K562 (cell line): ENCODE results near the gene PLXDC1. TPM values are rescaled to one million over a fixed set of nuclear protein-coding genes. Genes with fewer than 3 reads are reported as not detected.

Experiments used
- ASH1L ChIP-seq: fragments of 450-650 bp; IDR thresholded peaks from 2 replicates; pipeline ENCODE4 v1.6.1; 2018; ENCODE audit warnings: borderline replicate concordance, mild to moderate bottlenecking, low read depth; ENCODE audit not compliant: partially characterized antibody
- ELF2 ChIP-seq: fragments of 250-450 bp; sonication (Bioruptor Pico); IDR thresholded peaks from 2 replicates; pipeline ENCODE4 v1.5.0; 2021; ENCODE audit warnings: mild to moderate bottlenecking
- HSF4 ChIP-seq: fragments of 250-450 bp; sonication (Bioruptor Pico); IDR thresholded peaks from 2 replicates; pipeline ENCODE4 v2.1.2; 2022; ENCODE audit warnings: mild to moderate bottlenecking, moderate library complexity, borderline replicate concordance
- ILK ChIP-seq: fragments of 450-650 bp; IDR thresholded peaks from 2 replicates; pipeline ENCODE4 v1.6.1; 2016; ENCODE audit warnings: missing genetic modification characterization, low read depth, mild to moderate bottlenecking, missing compliant biosample characterization, moderate library complexity, borderline replicate concordance
- PATZ1 ChIP-seq: fragments of 250-450 bp; sonication (Bioruptor Pico); IDR thresholded peaks from 2 replicates; pipeline ENCODE4 v1.5.0; 2020; ENCODE audit warnings: mild to moderate bottlenecking, borderline replicate concordance
- PTTG1 ChIP-seq: fragments of 450-650 bp; IDR thresholded peaks from 2 replicates; pipeline ENCODE4 v1.6.1; 2016; ENCODE audit warnings: low read depth, mild to moderate bottlenecking, missing genetic modification characterization, missing compliant biosample characterization
- RAD21 ChIP-seq, 2 experiments: fragments of 250-450 bp in 1 of 2; fragments of 450-650 bp in 1 of 2; sonication (Bioruptor Pico) in 1 of 2; formaldehyde crosslinking in 1 of 2; IDR thresholded peaks in 1 of 2; conservative IDR thresholded peaks in 1 of 2; 2 replicates each; pipeline versions ENCODE4 v1.4.0 to v1.8.0; 2020 to 2022; ENCODE audit warnings: mild to moderate bottlenecking in 2 of 2, moderate library complexity in 1 of 2
- SMAD4 ChIP-seq: fragments of 250-450 bp; sonication (Bioruptor Pico); conservative IDR thresholded peaks from 2 replicates; pipeline ENCODE4 v1.8.0; 2021; ENCODE audit warnings: inconsistent platforms, mild to moderate bottlenecking, moderate library complexity
- ZFP30 ChIP-seq: fragments of 250-450 bp; sonication (Bioruptor Pico); IDR thresholded peaks from 2 replicates; pipeline ENCODE4 v1.8.0; 2022; ENCODE audit warnings: moderate library complexity, mild to moderate bottlenecking, inconsistent platforms, borderline replicate concordance
- ZNF217 ChIP-seq: sonication (generic); formaldehyde crosslinking; IDR thresholded peaks from 2 replicates; pipeline ENCODE4 v1.8.0; 2022; ENCODE audit warnings: mild to moderate bottlenecking, missing genetic modification reagents
- polyA plus RNA-seq, 8 experiments: library from polyadenylated mRNA; depleted of rRNA in 4 of 8; stranded (reverse) in 5 of 8; unstranded in 3 of 8; fragments of >200 nt; fragmentation: Nextera tagmentation in 2 of 8; fragmentation: Illumina TruSeq in 1 of 8; extraction: Ambion mirVana in 2 of 8; extraction: Trizol in 1 of 8; gene quantifications; 2 replicates each; pipeline versions ENCODE4 v1.2.1 to v1.2.3, GENCODE V29; 2011 to 2014; ENCODE audit warnings: inconsistent platforms in 1 of 8, missing spikeins in 1 of 8
- total RNA-seq, 7 experiments: library from RNA; depleted of rRNA in 6 of 7; stranded (reverse); fragments of >200 nt in 6 of 7; fragmentation: Illumina TruSeq in 2 of 7; extraction: Trizol in 2 of 7; gene quantifications; 2 replicates each; pipeline versions ENCODE4 v1.2.1 to v1.2.3, GENCODE V29; 2011 to 2021; ENCODE audit warnings: low replicate concordance in 1 of 7
- TF ChIP-seq, protein P1 (sequence below), 2 experiments: fragments of 450-650 bp; formaldehyde crosslinking in 1 of 2; IDR thresholded peaks; 2 replicates each; pipeline versions ENCODE4 v1.4.0 to v1.6.1; 2014 to 2020; ENCODE audit warnings: mild to moderate bottlenecking in 2 of 2, borderline replicate concordance in 1 of 2, low read depth in 1 of 2
- TF ChIP-seq, protein P2 (sequence below), 3 experiments: IDR thresholded peaks in 2 of 3; conservative IDR thresholded peaks in 1 of 3; 2 replicates each; pipeline ENCODE4 v1.5.1; 2011 to 2012; ENCODE audit warnings: low read length in 3 of 3, mild to moderate bottlenecking in 3 of 3, control low read depth in 2 of 3, improper control_type of control experiment in 1 of 3, inconsistent platforms in 1 of 3, low read depth in 1 of 3, mixed read lengths in 1 of 3, moderate library complexity in 1 of 3; ENCODE audit not compliant: insufficient read depth in 2 of 3
- TF ChIP-seq, protein P3 (sequence below), 3 experiments: fragments of 200-800 bp in 1 of 3; sonication (Bioruptor generic) in 1 of 3; sonication (generic) in 1 of 3; formaldehyde crosslinking in 1 of 3; IDR thresholded peaks; 2 replicates each; pipeline versions ENCODE4 v1.6.1 to v1.8.0; 2016 to 2022; ENCODE audit warnings: mild to moderate bottlenecking in 2 of 3, missing compliant biosample characterization in 2 of 3, missing genetic modification characterization in 2 of 3, missing genetic modification reagents in 1 of 3

The PLXDC1 gene
- total and polyA plus RNA-seq, 9 of the 15 experiments (the other 6 are each of a cell fraction or from before 2014, with no cell fraction given) = not detected

DNA sequence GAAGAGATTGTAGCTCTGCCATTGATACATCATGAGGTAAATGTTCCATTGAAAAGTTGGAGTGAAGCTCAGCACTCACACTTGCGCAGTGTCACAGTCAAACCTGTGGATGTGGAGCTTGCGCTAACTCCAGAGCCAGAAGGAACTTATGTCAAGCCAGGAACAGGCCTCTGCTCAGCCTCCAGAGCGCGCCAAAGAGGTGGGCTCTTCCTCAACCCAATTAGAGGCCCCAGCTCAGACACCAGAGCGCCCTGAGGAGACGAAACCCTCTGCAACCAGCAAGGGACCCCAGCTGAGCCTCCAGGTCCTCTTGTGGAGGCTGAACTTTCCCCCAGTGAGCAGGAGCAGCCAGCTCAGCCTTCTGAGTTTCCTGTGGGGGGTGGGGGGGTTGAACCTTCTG lies 122.7 kb downstream of the PLXDC1 start (continued):
- TF ChIP-seq, protein P1, sequence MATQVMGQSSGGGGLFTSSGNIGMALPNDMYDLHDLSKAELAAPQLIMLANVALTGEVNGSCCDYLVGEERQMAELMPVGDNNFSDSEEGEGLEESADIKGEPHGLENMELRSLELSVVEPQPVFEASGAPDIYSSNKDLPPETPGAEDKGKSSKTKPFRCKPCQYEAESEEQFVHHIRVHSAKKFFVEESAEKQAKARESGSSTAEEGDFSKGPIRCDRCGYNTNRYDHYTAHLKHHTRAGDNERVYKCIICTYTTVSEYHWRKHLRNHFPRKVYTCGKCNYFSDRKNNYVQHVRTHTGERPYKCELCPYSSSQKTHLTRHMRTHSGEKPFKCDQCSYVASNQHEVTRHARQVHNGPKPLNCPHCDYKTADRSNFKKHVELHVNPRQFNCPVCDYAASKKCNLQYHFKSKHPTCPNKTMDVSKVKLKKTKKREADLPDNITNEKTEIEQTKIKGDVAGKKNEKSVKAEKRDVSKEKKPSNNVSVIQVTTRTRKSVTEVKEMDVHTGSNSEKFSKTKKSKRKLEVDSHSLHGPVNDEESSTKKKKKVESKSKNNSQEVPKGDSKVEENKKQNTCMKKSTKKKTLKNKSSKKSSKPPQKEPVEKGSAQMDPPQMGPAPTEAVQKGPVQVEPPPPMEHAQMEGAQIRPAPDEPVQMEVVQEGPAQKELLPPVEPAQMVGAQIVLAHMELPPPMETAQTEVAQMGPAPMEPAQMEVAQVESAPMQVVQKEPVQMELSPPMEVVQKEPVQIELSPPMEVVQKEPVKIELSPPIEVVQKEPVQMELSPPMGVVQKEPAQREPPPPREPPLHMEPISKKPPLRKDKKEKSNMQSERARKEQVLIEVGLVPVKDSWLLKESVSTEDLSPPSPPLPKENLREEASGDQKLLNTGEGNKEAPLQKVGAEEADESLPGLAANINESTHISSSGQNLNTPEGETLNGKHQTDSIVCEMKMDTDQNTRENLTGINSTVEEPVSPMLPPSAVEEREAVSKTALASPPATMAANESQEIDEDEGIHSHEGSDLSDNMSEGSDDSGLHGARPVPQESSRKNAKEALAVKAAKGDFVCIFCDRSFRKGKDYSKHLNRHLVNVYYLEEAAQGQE (IDR thresholded peaks at IDR 0.05; ENCODE audit: borderline replicate concordance) = peak; percentile 7; the same call in 1 of the 2 replicates
- TF ChIP-seq, protein P1 (CRISPR knock-in tag; IDR thresholded peaks at IDR 0.05; ENCODE audit: low read depth) = no peak
- no peak for TF ChIP-seq PATZ1 (CRISPR knock-in tag)
- TF ChIP-seq ZFP30 (CRISPR knock-in tag) = no peak
- TF ChIP-seq ILK (tag) = no peak
- TF ChIP-seq ZNF217 = no peak
- TF ChIP-seq HSF4 = no peak
- TF ChIP-seq RAD21 (CRISPR knock-in tag; conservative IDR thresholded peaks at IDR 0.05 in 1 of 2, IDR thresholded peaks at IDR 0.05 in 1 of 2) = peak in 1 of 2 experiments; percentile 19; a peak in 1 of 4 replicates
- no peak for TF ChIP-seq SMAD4 (CRISPR knock-in tag)
- no peak for TF ChIP-seq PTTG1
- TF ChIP-seq, protein P2, sequence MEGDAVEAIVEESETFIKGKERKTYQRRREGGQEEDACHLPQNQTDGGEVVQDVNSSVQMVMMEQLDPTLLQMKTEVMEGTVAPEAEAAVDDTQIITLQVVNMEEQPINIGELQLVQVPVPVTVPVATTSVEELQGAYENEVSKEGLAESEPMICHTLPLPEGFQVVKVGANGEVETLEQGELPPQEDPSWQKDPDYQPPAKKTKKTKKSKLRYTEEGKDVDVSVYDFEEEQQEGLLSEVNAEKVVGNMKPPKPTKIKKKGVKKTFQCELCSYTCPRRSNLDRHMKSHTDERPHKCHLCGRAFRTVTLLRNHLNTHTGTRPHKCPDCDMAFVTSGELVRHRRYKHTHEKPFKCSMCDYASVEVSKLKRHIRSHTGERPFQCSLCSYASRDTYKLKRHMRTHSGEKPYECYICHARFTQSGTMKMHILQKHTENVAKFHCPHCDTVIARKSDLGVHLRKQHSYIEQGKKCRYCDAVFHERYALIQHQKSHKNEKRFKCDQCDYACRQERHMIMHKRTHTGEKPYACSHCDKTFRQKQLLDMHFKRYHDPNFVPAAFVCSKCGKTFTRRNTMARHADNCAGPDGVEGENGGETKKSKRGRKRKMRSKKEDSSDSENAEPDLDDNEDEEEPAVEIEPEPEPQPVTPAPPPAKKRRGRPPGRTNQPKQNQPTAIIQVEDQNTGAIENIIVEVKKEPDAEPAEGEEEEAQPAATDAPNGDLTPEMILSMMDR (IDR thresholded peaks at IDR 0.05 in 2 of 3, conservative IDR thresholded peaks at IDR 0.05 in 1 of 3; ENCODE audit: insufficient read depth in 2 of 3, low read depth in 1 of 3, low read length in 3 of 3) = peak in 2 of 3 experiments; percentile 10 to 34; a peak in 2 of 6 replicates
- TF ChIP-seq ASH1L = no peak
- no peak for TF ChIP-seq ELF2 (CRISPR knock-in tag)
- TF ChIP-seq, protein P3, sequence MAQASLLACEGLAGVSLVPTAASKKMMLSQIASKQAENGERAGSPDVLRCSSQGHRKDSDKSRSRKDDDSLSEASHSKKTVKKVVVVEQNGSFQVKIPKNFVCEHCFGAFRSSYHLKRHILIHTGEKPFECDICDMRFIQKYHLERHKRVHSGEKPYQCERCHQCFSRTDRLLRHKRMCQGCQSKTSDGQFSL (CRISPR knock-in tag; IDR thresholded peaks at IDR 0.05) = no peak
- TF ChIP-seq, protein P3 (tag; IDR thresholded peaks at IDR 0.05) = no peak
